Loucy (cell line): ENCODE measurements around the gene ARIH2.

Experiments
- H2AFZ ChIP-seq: fragments of 200-600 bp; sonication (generic); 2 replicates; pipeline ENCODE4 v1.6.0; 2016; ENCODE audit warnings: antibody characterized with exemption, mild to moderate bottlenecking, low read length, moderate library complexity
- H3F3A ChIP-seq: fragments of 200-600 bp; 2 replicates; pipeline ENCODE4 v1.6.0; 2016; ENCODE audit warnings: antibody characterized with exemption, low read depth, mild to moderate bottlenecking
- H3K27me3 ChIP-seq: fragments of 200-600 bp; sonication (generic); 2 replicates; pipeline ENCODE4 v1.6.1; 2014; ENCODE audit warnings: low read length, mild to moderate bottlenecking; ENCODE audit not compliant: insufficient read depth, poor library complexity, severe bottlenecking
- H3K36me3 ChIP-seq: fragments of 200-600 bp; sonication (generic); 2 replicates; pipeline ENCODE4 v1.6.1; 2016; ENCODE audit warnings: low read length; ENCODE audit not compliant: insufficient read depth
- H3K4me1 ChIP-seq: fragments of 200-600 bp; sonication (generic); 2 replicates; pipeline ENCODE4 v1.5.1; 2014; ENCODE audit warnings: low read length, mild to moderate bottlenecking; ENCODE audit not compliant: insufficient read depth, poor library complexity, severe bottlenecking
- H3K4me2 ChIP-seq: fragments of 200-600 bp; sonication (generic); 2 replicates; pipeline ENCODE4 v1.6.0; 2014; ENCODE audit warnings: antibody characterized with exemption, low read length, low read depth, mild to moderate bottlenecking; ENCODE audit not compliant: poor library complexity, severe bottlenecking
- H3K4me3 ChIP-seq: fragments of 200-600 bp; sonication (generic); 2 replicates; pipeline ENCODE4 v1.5.1; 2014; ENCODE audit warnings: low read length, mild to moderate bottlenecking, mixed read lengths; ENCODE audit not compliant: poor library complexity, severe bottlenecking
- H3K79me2 ChIP-seq: fragments of 200-600 bp; sonication (generic); 2 replicates; pipeline ENCODE4 v1.6.1; 2014; ENCODE audit warnings: low read length; ENCODE audit not compliant: insufficient read depth
- H3K9ac ChIP-seq: fragments of 200-600 bp; sonication (generic); 2 replicates; pipeline ENCODE4 v1.6.0; 2014; ENCODE audit warnings: mild to moderate bottlenecking, low read depth, low read length, moderate library complexity; ENCODE audit not compliant: poor library complexity, severe bottlenecking
- H3K9me2 ChIP-seq: fragments of 200-600 bp; sonication (generic); replicated peaks from 2 replicates; pipeline ENCODE4 v1.6.1; 2016; ENCODE audit warnings: low read depth, low read length, mixed read lengths
- H3K9me3 ChIP-seq: fragments of 200-600 bp; sonication (generic); 2 replicates; pipeline ENCODE4 v1.6.1; 2014; ENCODE audit warnings: mild to moderate bottlenecking, antibody characterized with exemption, low read length, low read depth; ENCODE audit not compliant: insufficient read depth
- H4K20me1 ChIP-seq: fragments of 200-600 bp; sonication (generic); 2 replicates; pipeline ENCODE4 v1.6.0; 2014; ENCODE audit warnings: antibody characterized with exemption, low read length, mild to moderate bottlenecking; ENCODE audit not compliant: insufficient read depth, poor library complexity, severe bottlenecking
- CTCF ChIP-seq: fragments of 200-600 bp; sonication (generic); conservative IDR thresholded peaks from 2 replicates; pipeline ENCODE4 v1.5.1; 2014; ENCODE audit warnings: mild to moderate bottlenecking, antibody characterized with exemption, low read length
- EZH2phosphoT487 ChIP-seq: fragments of 200-600 bp; IDR thresholded peaks from 2 replicates; pipeline ENCODE4 v1.6.1; 2018; ENCODE audit warnings: antibody characterized with exemption, mild to moderate bottlenecking, moderate library complexity, borderline replicate concordance

ARIH2 gene

GRCh38 chr3:48989126-48989795, 70.6 kb downstream of the ARIH2 start:
- Histone ChIP-seq H3K9me3 (no peaks in the 10 kb centered on the region), H3F3A (no peaks in the 10 kb centered on the region), H2AFZ (peak overlapping the region; percentile 75), H3K4me2 (peak overlapping the region; percentile 84), H3K4me1 (no peaks in the 10 kb centered on the region), H3K4me3 (peak overlapping the region; percentile 76), H3K9ac (peak overlapping the region; percentile 75), H4K20me1 (no peaks in the 10 kb centered on the region), H3K36me3 (peaks cover 10% of the 10 kb centered on the region; the same call in 1 of the 2 replicates), H3K79me2 (peaks cover 23% of the 10 kb centered on the region), H3K9me2 (no peaks in the 10 kb centered on the region), H3K27me3 (no peaks in the 10 kb centered on the region)
- no peak for TF ChIP-seq EZH2phosphoT487
- no peak for TF ChIP-seq CTCF

GRCh38 chr3:48989796-48990635, 71.4 kb downstream of the ARIH2 start, which contains the start of gene P4HTM:
P4HTM (plus strand) TSS chr3:48990241; CDS start chr3:48990257, 16 bp downstream.
- no peaks in the 10 kb centered on the region for H3K9me2 ChIP-seq
- H3K4me2 ChIP-seq = peak within 1 kb of the TSS; percentile 84
- no peak for TF ChIP-seq EZH2phosphoT487
- no peak; the same call in 1 of the 2 replicates for TF ChIP-seq CTCF
- H3K4me1 ChIP-seq = no peaks in the 10 kb centered on the region
- peaks cover 23% of the 10 kb centered on the region for H3K79me2 ChIP-seq
- H2AFZ ChIP-seq = peak within 1 kb of the TSS; percentile 75
- peak within 1 kb of the TSS; percentile 75 for H3K9ac ChIP-seq
- peak within 1 kb of the TSS; percentile 76 for H3K4me3 ChIP-seq
- no peaks in the 10 kb centered on the region for H4K20me1 ChIP-seq
- H3K9me3 ChIP-seq = no peaks in the 10 kb centered on the region
- H3K36me3 ChIP-seq = peaks cover 3% of the 10 kb centered on the region; the same call in 1 of the 2 replicates
- no peaks in the 10 kb centered on the region for H3F3A ChIP-seq
- H3K27me3 ChIP-seq = no peaks in the 10 kb centered on the region

- Histone ChIP-seq H3K27me3 (no peaks in the 10 kb centered on the region), H4K20me1 (no peaks in the 10 kb centered on the region), H2AFZ (peak overlapping the region; percentile 48), H3K9me2 (no peaks in the 10 kb centered on the region), H3K4me2 (peak overlapping the region; percentile 78), H3K79me2 (peaks cover 23% of the 10 kb centered on the region), H3F3A (no peaks in the 10 kb centered on the region), H3K9ac (peak overlapping the region; percentile 75), H3K4me3 (peak overlapping the region; percentile 76), H3K9me3 (no peaks in the 10 kb centered on the region), H3K36me3 (no peaks in the 10 kb centered on the region), H3K4me1 (no peaks in the 10 kb centered on the region)
- no peak for TF ChIP-seq CTCF
- no peak for TF ChIP-seq EZH2phosphoT487
These were observed 72.2 kb downstream of the ARIH2 start for GRCh38 chr3:48990636-48991469.
